Measurements from ENCODE around the gene PIK3R6. TPM values are rescaled to one million over a fixed set of nuclear protein-coding genes. Genes with fewer than 3 reads are reported as not detected.
"Not testable (repeated sequence)": the region's sequence is repeated elsewhere in the genome, so short reads cannot be mapped to it uniquely, and the experiment has no call there.

PIK3R6 gene
- total and polyA plus RNA-seq, 5 donors: 0.36 to 0.91 (median 0.86) TPM

DNA sequence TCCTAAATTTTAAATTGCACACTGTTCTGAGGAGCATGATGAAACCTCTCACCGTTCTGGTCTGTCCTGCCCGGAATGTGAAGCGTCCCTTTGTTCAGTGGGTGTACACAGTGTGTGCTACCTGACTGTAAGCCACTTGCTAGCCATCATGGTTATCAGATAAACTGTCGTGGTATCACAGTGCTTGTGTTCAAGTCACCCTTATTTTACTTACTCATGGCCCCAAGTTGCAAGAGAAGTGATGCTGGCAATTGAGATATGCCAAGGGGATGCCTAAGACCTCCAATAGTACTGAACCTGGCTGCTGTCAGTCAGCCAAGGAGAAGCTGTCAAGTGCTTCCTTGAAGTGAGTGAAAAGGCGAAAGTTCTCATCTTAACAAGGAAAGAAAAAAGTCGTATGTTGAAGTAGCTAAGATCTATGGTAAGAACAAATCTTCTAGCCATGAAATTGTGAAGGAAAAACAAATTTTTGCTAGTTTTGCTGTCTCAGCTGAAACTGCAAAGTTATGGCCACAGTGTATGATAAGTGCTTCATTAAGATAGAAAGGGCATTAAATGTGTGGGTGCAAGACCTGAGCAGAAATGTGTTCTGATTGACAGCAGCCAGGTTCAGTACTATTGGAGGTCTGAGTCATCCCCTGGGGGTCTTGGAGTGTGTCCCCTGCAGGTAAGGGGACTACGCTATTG is 5.8 kb downstream of the PIK3R6 start:
- Histone ChIP-seq H3K4me3 (ENCODE audit: low read length) (no peak overlapping the region), H3K9me3 (ENCODE audit: control insufficient read depth, low read length) (no peaks in the 10 kb centered on the region), H3K27ac (ENCODE audit: low read length) (no peak overlapping the region), H3K27me3 (ENCODE audit: control insufficient read depth, insufficient read depth) (no peaks in the 10 kb centered on the region), H3K4me1 (ENCODE audit: control insufficient read depth, insufficient read depth, low read length) (peaks cover 2% of the 10 kb centered on the region)
- ATAC-seq: no peak
- WGBS: 71% methylated on average over 7 of the region's 7 CpGs
- DNase-seq: no peak
- intact Hi-C loops (cut with DNase I): no loop called here

DNA sequence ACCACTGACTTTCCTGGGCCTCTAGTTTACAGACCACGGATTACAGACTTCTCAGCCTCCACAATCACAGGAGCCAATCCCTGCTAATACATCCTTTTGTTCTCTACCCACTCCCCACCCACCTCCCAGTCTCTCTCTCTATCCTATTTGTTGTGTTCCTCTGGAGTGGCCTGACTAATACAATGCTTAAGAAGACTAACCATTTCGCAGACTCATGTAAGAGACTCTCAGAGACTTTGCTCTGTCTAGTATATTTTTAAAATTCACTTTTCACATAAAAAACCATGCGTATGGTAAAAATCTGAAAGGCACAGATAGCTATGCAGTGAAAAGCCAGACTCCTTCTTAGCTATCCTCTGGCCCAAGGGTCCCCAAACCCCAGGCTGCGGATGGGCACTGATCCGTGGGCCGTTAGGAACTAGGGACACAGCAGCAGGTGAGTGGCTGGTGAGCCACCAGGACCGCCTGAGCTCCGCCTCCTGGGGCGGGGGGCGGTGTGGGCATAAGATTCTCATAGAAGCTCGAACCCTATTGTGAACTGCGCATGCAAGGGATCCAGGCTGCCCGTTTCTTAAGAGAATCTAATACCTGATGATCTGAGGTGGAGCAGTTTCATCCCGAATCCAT is 7.6 kb downstream of the PIK3R6 start:
- intact Hi-C loops (cut with DNase I): no loop called here
- WGBS: 92% methylated on average over 14 of the region's 14 CpGs
- H3K27ac ChIP-seq (ENCODE audit: low read length): no peak overlapping the region

DNA sequence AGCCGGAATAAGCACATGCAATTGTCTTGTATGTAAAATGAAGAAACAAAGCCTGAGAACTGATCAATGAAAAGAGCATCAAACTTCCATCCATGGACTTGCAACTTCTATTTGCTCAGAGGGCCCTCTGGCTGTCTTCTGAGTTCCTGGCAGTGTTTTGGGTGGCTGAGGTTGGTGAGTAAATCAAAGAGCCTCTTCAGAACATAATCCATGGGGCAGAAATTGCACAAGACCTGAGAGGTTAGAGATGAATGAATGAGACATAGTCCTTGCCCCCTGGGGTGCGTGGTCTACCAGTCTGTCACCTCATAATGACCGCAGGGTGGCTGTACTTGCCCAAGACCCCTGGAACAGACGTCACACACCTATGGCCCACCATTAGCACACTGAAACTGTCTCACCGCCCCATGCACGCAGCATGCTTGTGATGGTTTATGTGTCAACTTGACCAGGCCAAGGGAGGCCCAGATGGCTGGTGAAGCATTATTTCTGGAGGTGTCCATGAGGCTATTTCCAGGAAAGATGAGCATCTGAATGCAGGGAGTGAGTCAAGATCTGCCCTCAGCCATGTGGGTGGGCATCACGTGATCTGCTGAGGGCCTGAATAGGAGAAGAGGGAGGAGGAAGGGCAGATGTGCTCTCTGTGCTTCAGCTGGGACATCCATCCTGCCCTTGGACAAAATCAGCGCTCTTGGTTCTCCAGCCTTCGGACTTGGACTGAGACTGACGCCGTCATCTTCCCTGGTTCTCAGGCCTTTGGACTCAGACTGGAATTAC is 8.3 kb downstream of the PIK3R6 start:
- no peak for ATAC-seq

More for the DNA sequence above, 7.6 kb downstream of the PIK3R6 start:
- Histone ChIP-seq H3K4me1 (ENCODE audit: control insufficient read depth, insufficient read depth, low read length) (peaks cover 2% of the 10 kb centered on the region), H3K9me3 (ENCODE audit: control insufficient read depth, low read length) (no peaks in the 10 kb centered on the region), H3K4me3 (ENCODE audit: low read length) (no peak overlapping the region), H3K27me3 (ENCODE audit: control insufficient read depth, insufficient read depth) (no peaks in the 10 kb centered on the region)
- DNase-seq (no peak), ATAC-seq (no peak)

DNA sequence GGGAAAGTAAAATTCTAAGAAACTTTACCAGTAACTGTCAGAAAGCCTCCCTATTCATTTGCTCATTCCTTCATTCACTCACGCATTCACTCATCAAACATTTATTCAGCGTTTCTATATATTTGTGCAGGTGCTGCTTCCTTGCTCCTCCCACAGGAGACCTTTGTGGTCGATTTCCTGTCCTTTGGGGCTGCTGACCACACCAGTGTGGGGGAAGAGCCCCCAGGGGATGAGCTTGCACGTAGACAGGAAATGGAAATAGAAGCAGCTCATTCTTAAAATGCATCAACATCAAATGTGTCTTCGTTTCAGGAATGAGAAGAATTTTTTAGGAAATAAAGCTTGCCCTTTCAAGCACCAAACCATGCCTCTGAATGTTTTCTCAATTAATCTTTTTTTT is 9.6 kb downstream of the PIK3R6 start:
- H3K4me1 ChIP-seq (ENCODE audit: control insufficient read depth, insufficient read depth, low read length): peaks cover 2% of the 10 kb centered on the region
- 30% methylated on average over 5 of the region's 5 CpGs for WGBS
- no peaks in the 10 kb centered on the region for H3K9me3 ChIP-seq (ENCODE audit: control insufficient read depth, low read length)
- peak in 1 of 2 donors; percentile 51 for ATAC-seq
- DNase-seq: no peak
- no peak overlapping the region for H3K27ac ChIP-seq (ENCODE audit: low read length)
- no peak overlapping the region for H3K4me3 ChIP-seq (ENCODE audit: low read length)
- intact Hi-C loops (cut with DNase I): no loop called here
- no peaks in the 10 kb centered on the region for H3K27me3 ChIP-seq (ENCODE audit: control insufficient read depth, insufficient read depth)

More for the DNA sequence above, 8.3 kb downstream of the PIK3R6 start:
- Histone ChIP-seq H3K4me1 (ENCODE audit: control insufficient read depth, insufficient read depth, low read length) (peaks cover 2% of the 10 kb centered on the region), H3K27me3 (ENCODE audit: control insufficient read depth, insufficient read depth) (no peaks in the 10 kb centered on the region), H3K4me3 (ENCODE audit: low read length) (no peak overlapping the region), H3K9me3 (ENCODE audit: control insufficient read depth, low read length) (no peaks in the 10 kb centered on the region), H3K27ac (ENCODE audit: low read length) (no peak overlapping the region)
- DNase-seq: no peak
- WGBS: 89% methylated on average over 11 of the region's 11 CpGs
- intact Hi-C loops (cut with DNase I): no loop called here

DNA sequence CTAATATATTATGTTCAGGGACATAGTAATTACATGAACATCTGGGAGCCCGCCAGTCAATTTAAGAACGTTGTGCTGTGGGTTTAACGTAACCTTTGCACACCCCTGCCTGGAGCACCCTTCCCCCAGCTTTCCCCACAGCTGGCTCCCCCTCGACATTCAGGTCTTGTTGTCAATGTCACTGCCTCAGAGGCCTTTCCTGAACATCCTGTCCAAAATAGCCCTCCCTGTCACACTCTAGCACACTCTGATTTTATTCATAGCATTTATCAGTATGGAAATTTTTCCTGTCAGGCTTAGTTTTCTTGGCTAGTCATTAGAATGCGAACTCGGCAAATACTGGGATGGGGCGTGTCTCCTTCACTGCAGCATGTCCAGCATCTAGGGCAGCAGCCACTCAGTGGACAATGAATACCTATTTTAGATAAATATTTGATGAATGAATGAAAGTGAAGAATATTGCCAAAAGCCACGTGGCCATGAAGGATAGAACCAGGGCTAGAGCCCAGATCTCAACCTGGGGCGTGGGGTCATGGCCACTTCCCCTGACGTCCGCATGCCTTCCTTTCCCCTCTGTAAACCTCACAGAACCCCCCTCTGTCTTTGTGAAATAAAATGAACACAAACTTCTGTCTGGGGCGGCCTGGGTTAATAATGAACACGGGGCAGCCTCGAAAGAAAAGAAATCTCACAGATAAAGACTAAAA is 10.5 kb downstream of the PIK3R6 start:
- no peaks in the 10 kb centered on the region for H3K27me3 ChIP-seq (ENCODE audit: control insufficient read depth, insufficient read depth)
- no peaks in the 10 kb centered on the region for H3K9me3 ChIP-seq (ENCODE audit: control insufficient read depth, low read length)
- H3K4me3 ChIP-seq (ENCODE audit: low read length): no peak overlapping the region
- peaks cover 2% of the 10 kb centered on the region for H3K4me1 ChIP-seq (ENCODE audit: control insufficient read depth, insufficient read depth, low read length)
- intact Hi-C loops (cut with DNase I): no loop called here
- no peak for DNase-seq
- peak; percentile 41 to 67 for ATAC-seq
- H3K27ac ChIP-seq (ENCODE audit: low read length): peak overlapping the region; percentile 6
- 28% methylated on average over 14 of the region's 14 CpGs for WGBS

GRCh38 chr17:8856205-8856603 is 11.3 kb downstream of the PIK3R6 start:
- H3K27me3 ChIP-seq (ENCODE audit: control insufficient read depth, insufficient read depth); H3K4me1 ChIP-seq (ENCODE audit: control insufficient read depth, insufficient read depth, low read length); H3K4me3 ChIP-seq (ENCODE audit: low read length); ATAC-seq; H3K9me3 ChIP-seq (ENCODE audit: control insufficient read depth, low read length); intact Hi-C loops (cut with DNase I); H3K27ac ChIP-seq (ENCODE audit: low read length); DNase-seq: not testable (repeated sequence)
- 89% methylated on average over 6 of the region's 6 CpGs for WGBS

DNA sequence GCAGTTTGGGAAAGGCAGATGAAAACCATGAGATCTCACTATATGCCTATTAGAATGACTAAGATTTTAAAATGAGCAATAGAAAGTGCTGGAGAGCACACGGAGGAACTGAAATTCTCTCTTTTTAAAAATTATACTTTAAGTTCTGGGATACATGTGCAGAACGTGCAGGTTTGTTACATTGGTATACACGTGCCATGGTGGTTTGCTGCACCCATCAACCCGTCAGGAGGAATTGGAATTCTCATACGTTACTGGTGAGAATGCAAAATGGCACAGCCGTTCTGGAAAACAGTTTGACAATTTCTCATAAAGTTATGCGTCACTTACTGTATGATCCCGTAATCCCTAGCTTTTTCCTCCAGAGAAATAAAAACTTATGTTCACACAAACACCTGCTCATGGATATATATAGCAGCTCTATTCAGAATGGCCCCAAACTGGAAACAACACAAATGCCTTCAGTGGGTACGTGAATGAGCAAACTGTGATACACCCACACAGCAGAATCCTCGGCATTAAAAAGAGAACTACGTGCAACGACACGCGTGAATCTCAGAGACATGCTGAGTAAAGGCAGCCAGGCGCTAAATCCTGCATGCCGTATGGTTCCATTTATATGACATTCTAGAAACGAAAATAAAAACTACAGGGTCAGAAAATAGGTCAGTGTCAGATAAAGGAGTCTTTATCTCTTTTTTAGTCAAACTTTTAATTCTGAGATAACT is 11.8 kb downstream of the PIK3R6 start:
- H3K4me1 ChIP-seq (ENCODE audit: control insufficient read depth, insufficient read depth, low read length): peaks cover 2% of the 10 kb centered on the region
- ATAC-seq (no peak), DNase-seq (no peak)
- intact Hi-C loops (cut with DNase I): no loop called here
- H3K9me3 ChIP-seq (ENCODE audit: control insufficient read depth, low read length): no peaks in the 10 kb centered on the region
- H3K27ac ChIP-seq (ENCODE audit: low read length): no peak overlapping the region
- WGBS: 71% methylated on average over 17 of the region's 17 CpGs
- H3K27me3 ChIP-seq (ENCODE audit: control insufficient read depth, insufficient read depth): no peaks in the 10 kb centered on the region
- no peak overlapping the region for H3K4me3 ChIP-seq (ENCODE audit: low read length)

DNA sequence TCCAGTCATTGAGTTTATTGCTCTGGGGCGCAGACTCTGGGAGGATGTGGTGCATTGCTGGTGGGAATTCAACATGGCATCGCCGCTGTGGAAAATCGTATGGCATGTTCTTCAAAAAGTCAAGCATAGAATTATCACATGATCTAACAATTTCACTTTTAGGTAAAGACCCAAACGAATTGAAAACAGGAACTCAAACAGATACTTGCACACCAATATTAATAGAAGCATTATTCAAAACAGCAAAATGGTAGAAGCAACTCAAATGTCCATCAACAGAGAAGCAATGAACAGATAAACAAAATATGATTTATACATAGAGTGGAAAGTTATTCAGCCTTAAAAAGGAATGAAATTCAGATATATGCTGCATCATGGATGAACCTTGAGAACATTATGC is 15.9 kb downstream of the PIK3R6 start:
- intact Hi-C loops (cut with DNase I): no loop called here
- DNase-seq (no peak), ATAC-seq (no peak)
- Histone ChIP-seq H3K4me1 (ENCODE audit: control insufficient read depth, insufficient read depth, low read length) (no peaks in the 10 kb centered on the region), H3K9me3 (ENCODE audit: control insufficient read depth, low read length) (no peaks in the 10 kb centered on the region), H3K4me3 (ENCODE audit: low read length) (no peak overlapping the region), H3K27ac (ENCODE audit: low read length) (no peak overlapping the region), H3K27me3 (ENCODE audit: control insufficient read depth, insufficient read depth) (no peaks in the 10 kb centered on the region)
- WGBS: 92% methylated on average over 5 of the region's 5 CpGs

GRCh38 chr17:8849311-8850041 is 18.0 kb downstream of the PIK3R6 start:
- no peaks in the 10 kb centered on the region for H3K9me3 ChIP-seq (ENCODE audit: control insufficient read depth, low read length)
- WGBS: 88% methylated on average over 4 of the region's 4 CpGs
- H3K27ac ChIP-seq (ENCODE audit: low read length): no peak overlapping the region
- no peak overlapping the region for H3K4me3 ChIP-seq (ENCODE audit: low read length)
- DNase-seq (no peak), ATAC-seq (no peak)
- intact Hi-C loops (cut with DNase I): no loop called here
- no peaks in the 10 kb centered on the region for H3K4me1 ChIP-seq (ENCODE audit: control insufficient read depth, insufficient read depth, low read length)
- H3K27me3 ChIP-seq (ENCODE audit: control insufficient read depth, insufficient read depth): no peaks in the 10 kb centered on the region

DNA sequence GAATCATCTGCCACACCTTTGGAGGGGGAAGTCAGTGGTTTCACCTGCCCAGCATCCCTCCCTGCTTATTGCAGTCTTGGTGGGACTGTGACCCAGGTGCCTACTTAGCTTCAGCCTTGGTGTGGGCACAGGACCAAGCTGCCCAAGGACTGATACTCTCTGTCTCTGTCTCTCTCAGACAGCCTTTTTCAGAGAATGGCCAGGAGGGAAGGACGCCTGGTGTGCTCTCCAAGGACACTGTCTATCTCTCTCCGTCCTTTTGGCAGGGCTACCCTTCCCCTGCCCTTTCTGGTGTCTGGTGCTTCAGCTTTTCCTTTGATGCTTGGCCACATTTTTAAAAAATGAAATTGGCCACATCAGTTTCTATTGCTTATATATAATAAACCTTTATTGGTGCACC is 19.6 kb downstream of the PIK3R6 start:
- Histone ChIP-seq H3K9me3 (ENCODE audit: control insufficient read depth, low read length) (no peaks in the 10 kb centered on the region), H3K27ac (ENCODE audit: low read length) (peak overlapping the region; percentile 96), H3K27me3 (ENCODE audit: control insufficient read depth, insufficient read depth) (no peaks in the 10 kb centered on the region), H3K4me3 (ENCODE audit: low read length) (no peak overlapping the region), H3K4me1 (ENCODE audit: control insufficient read depth, insufficient read depth, low read length) (no peaks in the 10 kb centered on the region)
- 67% methylated on average over 2 of the region's 2 CpGs for WGBS
- DNase-seq (no peak), ATAC-seq (peak; percentile 78)
- intact Hi-C loops (cut with DNase I): no loop called here

Data from right cardiac atrium (tissue), 5 donors.